Common myeloid progenitor, CD34-positive (primary cell): ENCODE measurements around the gene VSTM1.

Experiments used
- CTCF ChIA-PET: fragments of 350-600 bp; sonication (Branson Sonifier 250); formaldehyde crosslinking; loops from one replicate; lab custom pipeline; 2021; ENCODE audit warnings: antibody characterized with exemption; lab: Charles Lee
- POLR2A ChIA-PET: fragments of 350-600 bp; sonication (Branson Sonifier 250); formaldehyde crosslinking; loops from one replicate; lab custom pipeline; 2021; ENCODE audit warnings: antibody characterized with exemption; lab: Charles Lee
- DNase-seq, 3 donors: peaks; one replicate each; pipeline versions ENCODE4 v3.0.0 to v3.0.0-alpha.2; 2013
- H3K27ac ChIP-seq, 2 experiments: 1 replicate in 1 of 2; 2 replicates in 1 of 2; pipeline ENCODE4 v1.7.0; 2013; ENCODE audit warnings: inconsistent platforms in 2 of 2, low read length in 2 of 2, mild to moderate bottlenecking in 2 of 2, low read depth in 1 of 2, moderate library complexity in 1 of 2; ENCODE audit not compliant: severe bottlenecking in 2 of 2, insufficient read depth in 1 of 2, poor library complexity in 1 of 2
- H3K27me3 ChIP-seq, 5 experiments: replicated peaks in 2 of 5; 1 replicate in 3 of 5; 2 replicates in 2 of 5; pipeline versions ENCODE4 v1.6.1 to v1.7.0; 2013; ENCODE audit warnings: low read length in 4 of 5, mild to moderate bottlenecking in 2 of 5, moderate library complexity in 2 of 5, inconsistent platforms in 1 of 5; ENCODE audit not compliant: insufficient read depth in 5 of 5, control insufficient read depth in 4 of 5
- H3K36me3 ChIP-seq, 4 experiments: 1 replicate in 2 of 4; 2 replicates in 2 of 4; pipeline versions ENCODE4 v1.6.1 to v1.7.0; 2013; ENCODE audit warnings: low read length in 3 of 4, control low read depth in 1 of 4, mild to moderate bottlenecking in 1 of 4; ENCODE audit not compliant: control insufficient read depth in 4 of 4, insufficient read depth in 4 of 4
- H3K4me1 ChIP-seq, 4 experiments: 1 replicate in 3 of 4; 2 replicates in 1 of 4; pipeline versions ENCODE4 v1.6.1 to v1.7.1; 2013; ENCODE audit warnings: low read length in 3 of 4, mild to moderate bottlenecking in 3 of 4, control low read depth in 1 of 4, inconsistent platforms in 1 of 4, moderate library complexity in 1 of 4; ENCODE audit not compliant: control insufficient read depth in 4 of 4, insufficient read depth in 4 of 4; ENCODE audit errors: control extremely low read depth in 1 of 4
- H3K4me3 ChIP-seq, 7 experiments: 1 replicate in 4 of 7; 2 replicates in 3 of 7; pipeline versions ENCODE4 v1.5.1 to v1.7.0; 2013; ENCODE audit warnings: mild to moderate bottlenecking in 7 of 7, low read length in 6 of 7, moderate library complexity in 6 of 7, inconsistent platforms in 2 of 7, low read depth in 2 of 7, control low read depth in 1 of 7; ENCODE audit not compliant: insufficient read depth in 4 of 7, control insufficient read depth in 1 of 7; ENCODE audit errors: extremely low read depth in 1 of 7
- H3K9me3 ChIP-seq, 5 experiments: 1 replicate in 4 of 5; 2 replicates in 1 of 5; pipeline versions ENCODE4 v1.6.1 to v1.7.1; 2013; ENCODE audit warnings: low read length in 4 of 5, mild to moderate bottlenecking in 2 of 5, inconsistent platforms in 1 of 5, low read depth in 1 of 5, moderate library complexity in 1 of 5; ENCODE audit not compliant: control insufficient read depth in 4 of 5, insufficient read depth in 2 of 5; ENCODE audit errors: control extremely low read depth in 1 of 5
- WGBS: methylation state at CpG from one replicate; pipeline ENCODE4 v1.1.5; 2013; ENCODE audit not compliant: insufficient coverage; 5-methylcytosine and 5-hydroxymethylcytosine counted together

VSTM1 gene

GRCh38 chr19:54074851-54075250 lies 11.2 kb upstream of the VSTM1 start:
- Histone ChIP-seq H3K4me1 (peaks cover 0 to 8% (median 5%) of the 10 kb centered on the region in 4 experiments), H3K4me3 (no peak overlapping the region), H3K9me3 (no peaks in the 10 kb centered on the region), H3K27ac (no peak overlapping the region), H3K27me3 (peaks cover 0 to 2% (median 0%) of the 10 kb centered on the region in 5 experiments), H3K36me3 (no peaks in the 10 kb centered on the region)
- ChIA-PET POLR2A (no interaction called here), CTCF (no interaction called here)
- WGBS = 98% methylated on average over 4 of the region's 9 CpGs
- DNase-seq = no peak

DNA sequence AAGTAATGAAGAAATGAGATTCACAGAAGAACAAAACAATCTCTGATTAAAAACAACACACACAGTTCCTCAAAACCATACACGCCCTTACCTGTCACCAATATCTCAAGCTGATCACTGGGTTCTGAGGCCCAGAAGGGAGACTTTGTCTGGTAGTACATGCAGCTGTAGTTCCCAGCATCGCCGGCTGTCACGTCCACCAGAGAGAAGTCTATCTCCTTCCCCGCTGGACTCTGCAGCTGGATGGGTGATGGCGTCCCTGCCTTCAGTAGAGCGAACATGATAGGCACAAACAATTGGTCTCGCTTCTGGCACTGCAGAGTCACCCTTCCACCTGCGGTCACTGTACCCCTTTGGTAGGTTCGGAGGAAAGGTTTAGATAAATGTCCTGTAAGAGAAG lies 10.1 kb upstream of the VSTM1 start:
- no peak overlapping the region for H3K4me3 ChIP-seq
- H3K27me3 ChIP-seq = peaks cover 0 to 2% (median 0%) of the 10 kb centered on the region in 5 experiments
- POLR2A ChIA-PET = no interaction called here
- CTCF ChIA-PET = no interaction called here
- peaks cover 0 to 2% (median 0%) of the 10 kb centered on the region in 5 experiments for H3K9me3 ChIP-seq
- WGBS = 96% methylated on average over 7 of the region's 10 CpGs
- DNase-seq = no peak
- H3K27ac ChIP-seq = no peak overlapping the region
- H3K36me3 ChIP-seq = no peaks in the 10 kb centered on the region
- H3K4me1 ChIP-seq = peaks cover 0 to 8% (median 5%) of the 10 kb centered on the region in 4 experiments

- Histone ChIP-seq H3K9me3 (peaks cover 0 to 2% (median 0%) of the 10 kb centered on the region in 5 experiments), H3K27me3 (peaks cover 0 to 2% (median 0%) of the 10 kb centered on the region in 5 experiments), H3K4me1 (no peaks in the 10 kb centered on the region), H3K4me3 (no peak overlapping the region), H3K36me3 (no peaks in the 10 kb centered on the region), H3K27ac (no peak overlapping the region)
- ChIA-PET CTCF (no interaction called here), POLR2A (no interaction called here)
- 80% methylated on average over 5 of the region's 5 CpGs for WGBS
- DNase-seq = no peak
These were observed 5.8 kb upstream of the VSTM1 start for GRCh38 chr19:54069470-54069869.

DNA sequence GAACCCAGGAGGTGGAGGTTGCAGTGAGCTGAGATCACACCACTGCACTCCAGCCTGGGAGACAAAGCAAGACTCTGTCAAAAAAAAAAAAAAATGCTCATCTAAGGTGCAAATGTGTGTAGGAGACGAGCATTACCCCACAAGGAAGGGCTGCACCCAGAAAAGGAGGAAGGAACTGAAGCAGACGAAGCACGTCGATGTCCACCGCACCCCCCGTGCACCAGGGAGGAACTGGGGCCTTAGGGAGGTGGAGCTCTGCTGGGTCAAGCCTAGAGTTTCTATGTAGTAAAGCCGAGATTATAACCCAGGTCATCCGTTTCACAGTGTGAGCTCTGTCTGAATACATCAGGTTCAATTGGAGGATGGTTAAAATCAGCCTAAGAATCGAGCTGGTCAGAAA lies 1.1 kb downstream of the VSTM1 start:
- H3K9me3 ChIP-seq = no peaks in the 10 kb centered on the region
- peaks cover 0 to 13% (median 6%) of the 10 kb centered on the region in 4 experiments for H3K4me1 ChIP-seq
- 24% methylated on average over 8 of the region's 9 CpGs for WGBS
- peak in 2 of 3 donors; percentile 32 to 52 for DNase-seq
- H3K27me3 ChIP-seq = no peaks in the 10 kb centered on the region
- H3K27ac ChIP-seq = no peak overlapping the region
- no peaks in the 10 kb centered on the region for H3K36me3 ChIP-seq
- CTCF ChIA-PET = no interaction called here
- no peak overlapping the region for H3K4me3 ChIP-seq
- POLR2A ChIA-PET = no interaction called here

- H3K27ac ChIP-seq = no peak overlapping the region
- CTCF ChIA-PET = interaction anchor here (0.8 kb wide), 1 partner anchor 20 kb away, joined by 3 read pairs; no protein-coding TSS in a partner anchor
- WGBS = 96% methylated on average over 4 of the region's 4 CpGs
These were observed 16.1 kb downstream of the VSTM1 start for GRCh38 chr19:54047616-54048015.

GRCh38 chr19:54045771-54046170 lies 17.9 kb downstream of the VSTM1 start:
- Histone ChIP-seq H3K27ac (no peak overlapping the region), H3K36me3 (no peaks in the 10 kb centered on the region), H3K4me1 (peaks cover 0 to 2% (median 0%) of the 10 kb centered on the region in 4 experiments), H3K4me3 (no peak overlapping the region), H3K27me3 (peaks cover 0 to 36% (median 4%) of the 10 kb centered on the region in 5 experiments), H3K9me3 (peaks cover 0 to 7% (median 0%) of the 10 kb centered on the region in 5 experiments)
- POLR2A ChIA-PET = no interaction called here
- DNase-seq = no peak
- WGBS = 83% methylated on average over 1 of the region's 2 CpGs
- CTCF ChIA-PET = interaction anchor here (1.0 to 1.5 kb wide), 2 partner anchors 8 to 14 kb away, joined by 4 to 5 read pairs; no protein-coding TSS in a partner anchor

More at GRCh38 chr19:54047616-54048015, 16.1 kb downstream of the VSTM1 start:
- H3K9me3 ChIP-seq = peaks cover 0 to 7% (median 0%) of the 10 kb centered on the region in 5 experiments
- no peak overlapping the region for H3K4me3 ChIP-seq
- POLR2A ChIA-PET = no interaction called here
- peaks cover 0 to 2% (median 0%) of the 10 kb centered on the region in 4 experiments for H3K4me1 ChIP-seq
- DNase-seq = no peak
- peaks cover 0 to 27% (median 4%) of the 10 kb centered on the region in 5 experiments for H3K27me3 ChIP-seq
- no peaks in the 10 kb centered on the region for H3K36me3 ChIP-seq

DNA sequence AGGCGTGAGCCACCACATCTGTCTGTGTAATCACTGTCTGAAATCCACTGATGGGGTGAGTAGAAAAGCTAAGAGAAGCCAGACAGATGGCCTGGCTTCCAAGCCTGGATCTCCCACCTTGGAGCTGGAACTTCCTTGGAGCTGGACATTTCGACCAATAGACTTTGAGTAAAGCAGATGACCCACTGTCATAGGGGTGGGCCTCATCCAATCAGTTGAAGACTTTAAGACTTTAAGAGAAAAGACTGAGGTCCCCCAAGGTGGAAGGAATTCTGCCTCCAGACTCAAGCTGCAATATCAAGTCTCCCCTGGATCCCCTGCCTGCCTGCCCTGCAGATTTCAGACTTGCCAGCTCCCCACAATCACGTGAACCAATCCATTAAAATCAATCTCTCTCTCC lies 20.7 kb downstream of the VSTM1 start:
- H3K9me3 ChIP-seq = no peaks in the 10 kb centered on the region
- no peaks in the 10 kb centered on the region for H3K4me1 ChIP-seq
- H3K27me3 ChIP-seq = peaks cover 0 to 41% (median 4%) of the 10 kb centered on the region in 5 experiments
- DNase-seq = no peak
- ChIA-PET POLR2A (interaction anchor here (0.6 kb wide), 1 partner anchor 19 kb away, joined by 6 read pairs; no protein-coding TSS in a partner anchor), CTCF (interaction anchor here (1.0 to 1.5 kb wide), 5 partner anchors 8 to 234 kb away, joined by 3 to 4 read pairs (median 3); no protein-coding TSS in a partner anchor)
- no peaks in the 10 kb centered on the region for H3K36me3 ChIP-seq
- WGBS = 96% methylated on average over 2 of the region's 3 CpGs
- no peak overlapping the region for H3K4me3 ChIP-seq
- H3K27ac ChIP-seq = no peak overlapping the region
